GM21390 (cell line): Measurements from ENCODE around the gene DCST2.

ENCODE experiments used
- ATAC-seq: cut with Tn5 transposase; IDR thresholded peaks from one replicate; pipeline ENCODE4 v1.9.1; 2021; ENCODE audit not compliant: unreplicated experiment

The DCST2 gene

GRCh38 chr1:155070158-155070621 lies 36.6 kb upstream of the DCST2 start:
- ATAC-seq: no peak

DNA sequence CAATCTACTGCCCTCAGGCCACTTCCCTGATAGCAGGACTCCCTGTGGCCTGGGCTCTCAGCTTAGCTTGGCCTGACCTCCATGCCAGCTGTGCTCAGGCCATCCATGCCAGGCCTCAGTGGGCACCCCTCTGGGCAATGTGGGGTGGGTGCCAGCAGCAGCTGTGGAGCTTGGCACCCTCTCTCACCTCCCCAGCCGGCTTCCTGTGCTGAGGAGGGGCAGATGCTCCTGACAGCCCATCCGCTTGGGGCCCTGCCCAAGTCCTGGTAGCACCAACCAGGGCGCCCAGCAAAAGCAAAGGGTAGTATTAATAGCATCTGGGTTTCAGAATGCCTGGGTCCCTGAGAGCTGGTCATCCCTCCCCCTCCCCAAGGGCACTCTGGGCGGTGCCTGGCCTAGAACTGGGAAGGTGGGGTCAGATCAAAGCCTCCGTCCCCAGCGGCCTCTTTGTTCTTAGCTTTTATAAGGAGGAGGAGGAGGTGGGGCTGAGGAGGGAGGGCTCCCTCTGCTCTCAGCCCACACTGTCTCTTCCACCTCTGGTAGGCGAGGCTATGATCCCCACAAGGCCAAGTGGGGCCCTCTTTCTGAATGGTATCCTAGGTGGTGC lies 36.1 kb upstream of the DCST2 start:
- no peak for ATAC-seq

DNA sequence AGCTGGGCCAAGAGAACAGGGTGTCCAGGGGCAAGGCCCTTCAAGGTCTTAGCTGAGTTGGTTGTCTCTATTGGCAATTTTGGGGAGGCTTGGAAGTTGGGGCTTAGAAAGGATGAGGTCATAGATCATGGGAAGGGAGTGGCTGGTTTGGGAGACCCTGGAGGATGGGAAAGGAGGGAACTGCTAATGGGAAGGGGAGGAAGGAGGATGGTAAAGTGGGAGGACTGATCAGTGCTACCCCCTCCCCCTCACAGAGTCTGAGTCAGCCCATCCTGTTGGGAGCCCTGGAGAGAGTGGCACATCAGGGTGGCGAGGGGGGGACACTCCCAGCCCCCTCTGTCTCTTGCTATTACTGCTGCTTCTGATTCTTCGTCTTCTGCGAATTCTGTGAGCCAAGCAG lies 35.0 kb upstream of the DCST2 start:
- ATAC-seq: no peak

- no peak for ATAC-seq
Measured at GRCh38 chr1:155066777-155067176, 33.2 kb upstream of the DCST2 start.

GRCh38 chr1:155064832-155065429 lies 31.4 kb upstream of the DCST2 start:
- no peak for ATAC-seq

- no peak for ATAC-seq
Measured at GRCh38 chr1:155064111-155064831, 30.7 kb upstream of the DCST2 start.

GRCh38 chr1:155063550-155064110 lies 30.0 kb upstream of the DCST2 start, which contains the start of gene EFNA4:
TSS of gene EFNA4 (plus strand) at chr1:155063740. CDS start at chr1:155063824, 84 bp downstream.
- peak; percentile 60 for ATAC-seq

- no peak for ATAC-seq
Measured at GRCh38 chr1:155062702-155063411, 29.3 kb upstream of the DCST2 start.

GRCh38 chr1:155062151-155062686 lies 28.6 kb upstream of the DCST2 start:
- no peak for ATAC-seq

DNA sequence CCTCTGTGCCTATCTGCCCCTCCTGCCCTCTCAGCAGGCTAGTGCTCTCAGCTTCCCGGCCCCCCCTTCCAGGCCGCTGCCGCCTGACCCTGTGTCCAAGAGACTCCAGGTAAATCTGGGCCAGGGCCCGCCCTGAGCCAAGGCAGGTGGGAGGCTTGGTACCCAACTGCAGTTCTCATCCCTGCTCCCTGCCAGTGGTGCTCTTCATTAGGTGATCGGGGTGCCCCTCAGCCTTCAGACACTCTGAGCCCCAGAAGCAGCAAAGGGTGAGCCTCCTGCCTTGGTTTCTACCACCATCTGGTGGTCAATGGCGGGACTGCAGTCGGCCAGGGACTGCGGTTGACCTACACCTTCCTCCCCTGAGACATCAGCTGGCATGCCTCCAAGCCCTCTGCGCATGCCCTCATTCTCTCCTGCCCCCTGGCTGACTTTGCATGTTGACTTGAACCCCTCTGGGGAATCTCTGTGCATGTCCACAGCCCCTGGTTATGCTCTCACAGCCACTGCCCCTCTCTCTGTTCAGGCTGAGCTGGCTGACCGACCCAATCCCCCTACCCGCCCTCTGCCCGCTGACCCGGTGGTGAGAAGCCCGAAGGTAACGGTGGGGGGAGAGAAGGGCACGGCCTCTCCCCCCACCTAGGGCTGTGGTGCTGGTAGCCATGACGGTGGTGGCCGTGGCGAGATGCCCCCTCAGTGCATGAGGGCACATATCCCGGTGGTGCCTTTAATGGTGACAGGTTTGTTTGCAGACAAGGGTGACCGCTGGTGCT lies 28.0 kb upstream of the DCST2 start:
- no peak for ATAC-seq

DNA sequence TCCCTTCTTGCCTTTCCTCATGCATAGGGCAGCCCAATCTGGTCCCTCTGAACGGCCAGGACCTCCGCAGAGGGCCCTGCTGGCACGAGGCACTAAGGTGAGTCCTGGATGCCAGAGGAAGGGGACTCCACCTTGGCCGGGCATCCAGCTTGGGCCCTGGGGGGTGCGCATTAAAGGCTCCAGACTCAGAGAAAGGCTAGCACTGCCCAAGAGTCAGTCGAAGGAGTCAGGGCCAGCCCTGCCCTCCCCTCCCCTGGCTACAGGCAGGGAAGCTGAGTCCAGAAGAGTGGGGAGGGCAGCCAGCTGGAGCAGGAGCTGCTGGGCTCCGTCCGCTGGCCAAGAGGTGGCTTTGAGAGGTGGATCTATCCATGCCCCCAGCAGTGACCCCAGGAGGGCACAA lies 27.2 kb upstream of the DCST2 start:
- no peak for ATAC-seq

- no peak for ATAC-seq
Measured at GRCh38 chr1:155057788-155058211, 24.2 kb upstream of the DCST2 start.

DNA sequence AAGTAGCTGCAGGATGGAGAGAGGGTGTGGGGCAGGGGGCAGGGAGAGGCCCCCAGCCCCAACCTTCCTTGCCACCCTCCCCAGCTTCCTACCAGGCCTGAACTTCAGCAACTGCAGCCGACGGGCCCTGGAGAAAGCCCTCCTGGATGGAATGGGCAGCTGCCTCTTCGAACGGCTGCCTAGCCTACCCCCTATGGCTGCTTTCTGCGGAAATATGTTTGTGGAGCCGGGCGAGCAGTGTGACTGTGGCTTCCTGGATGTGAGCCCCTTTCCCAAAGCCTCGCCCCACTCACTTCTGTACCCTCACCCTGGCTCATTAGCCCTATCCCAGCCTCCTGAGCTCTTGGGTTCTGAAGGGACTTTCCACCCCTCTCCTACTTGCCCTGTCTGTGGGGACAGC lies 23.5 kb upstream of the DCST2 start:
- ATAC-seq: no peak

DNA sequence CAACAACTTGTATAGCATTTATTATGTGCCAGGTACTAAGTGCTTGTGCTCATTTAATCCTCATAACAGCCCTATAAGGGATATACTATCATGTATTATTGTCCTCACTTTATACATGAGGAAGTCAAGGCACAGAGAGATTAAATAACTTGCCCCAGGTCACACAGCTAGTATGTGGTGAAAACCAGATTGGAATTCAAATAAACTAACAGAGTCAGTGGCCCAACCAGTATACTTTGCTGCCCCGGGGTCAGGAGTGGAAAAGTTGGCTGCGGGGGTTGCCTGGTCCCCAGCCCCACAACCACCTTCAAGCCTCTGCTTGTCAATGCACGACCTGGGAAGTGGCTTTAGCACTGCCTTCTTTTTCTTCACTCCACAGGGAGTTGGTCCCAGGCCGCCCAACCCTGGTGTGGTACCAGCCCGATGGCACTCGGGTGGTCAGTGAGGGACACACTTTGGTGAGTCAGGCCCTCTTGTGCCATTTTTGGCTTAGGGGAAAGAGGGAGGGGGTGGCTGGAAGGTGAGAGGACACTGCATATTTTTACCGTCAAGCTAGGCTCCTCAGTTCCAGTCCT lies 20.0 kb upstream of the DCST2 start:
- no peak for ATAC-seq

DNA sequence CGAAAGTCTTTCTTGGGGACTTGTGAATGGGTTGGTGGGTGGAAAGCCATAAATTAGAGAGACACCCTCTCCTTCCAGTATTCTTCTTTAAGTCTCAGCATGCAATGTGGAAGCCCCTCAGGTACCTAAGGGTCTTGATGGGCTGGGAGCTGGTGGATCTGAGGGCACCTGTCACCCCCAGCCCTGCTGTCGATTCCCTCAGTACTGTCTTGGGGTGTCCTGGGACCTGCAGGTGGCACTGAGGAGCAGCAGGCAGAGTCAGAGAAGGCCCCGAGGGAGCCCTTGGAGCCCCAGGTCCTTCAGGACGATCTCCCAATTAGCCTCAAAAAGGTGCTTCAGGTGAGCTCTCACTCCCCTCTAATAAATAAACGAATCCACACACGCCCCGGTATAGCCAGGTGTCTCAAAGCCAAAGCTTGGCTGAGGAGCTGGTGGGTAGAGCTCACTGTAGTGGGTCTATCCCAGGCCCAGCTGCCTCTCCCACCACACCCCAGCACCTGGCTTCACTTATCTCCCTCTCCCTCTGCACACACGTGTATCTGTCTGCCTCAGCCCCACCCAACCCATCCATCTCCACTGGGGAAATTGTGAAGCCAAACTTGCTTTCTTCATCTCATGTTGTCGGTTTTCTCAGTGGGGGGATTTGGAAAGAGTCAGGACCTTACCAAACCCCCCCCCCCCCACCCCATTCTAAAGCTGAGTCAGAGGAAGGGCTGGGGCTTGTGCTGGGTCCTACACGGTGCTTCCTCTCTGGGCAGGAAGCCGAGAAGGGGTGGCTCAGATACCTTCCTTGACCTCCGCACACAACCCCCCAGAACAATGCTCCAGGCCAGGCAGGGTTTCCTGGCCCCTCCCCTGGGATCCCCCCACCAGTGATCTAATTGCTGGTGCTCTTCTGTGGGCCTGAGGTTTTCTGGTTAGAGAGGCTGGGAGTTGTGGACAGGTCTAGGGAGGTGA lies 19.1 kb upstream of the DCST2 start:
- no peak for ATAC-seq

GRCh38 chr1:155051777-155052398 lies 18.3 kb upstream of the DCST2 start:
- ATAC-seq: no peak

- peak; percentile 10 for ATAC-seq
Measured at GRCh38 chr1:155051342-155051776, 17.8 kb upstream of the DCST2 start.
